Inferior parietal cortex (tissue), 1 donor: ENCODE measurements around the gene PDRG1.
"Not testable (repeated sequence)": the region's sequence is repeated elsewhere in the genome, so short reads cannot be mapped to it uniquely, and the experiment has no call there.

Experiments used
- DNase-seq: peaks from one replicate; pipeline ENCODE4 v3.0.0-alpha.2; 2016; ENCODE audit errors: extremely low spot score

PDRG1 gene

DNA sequence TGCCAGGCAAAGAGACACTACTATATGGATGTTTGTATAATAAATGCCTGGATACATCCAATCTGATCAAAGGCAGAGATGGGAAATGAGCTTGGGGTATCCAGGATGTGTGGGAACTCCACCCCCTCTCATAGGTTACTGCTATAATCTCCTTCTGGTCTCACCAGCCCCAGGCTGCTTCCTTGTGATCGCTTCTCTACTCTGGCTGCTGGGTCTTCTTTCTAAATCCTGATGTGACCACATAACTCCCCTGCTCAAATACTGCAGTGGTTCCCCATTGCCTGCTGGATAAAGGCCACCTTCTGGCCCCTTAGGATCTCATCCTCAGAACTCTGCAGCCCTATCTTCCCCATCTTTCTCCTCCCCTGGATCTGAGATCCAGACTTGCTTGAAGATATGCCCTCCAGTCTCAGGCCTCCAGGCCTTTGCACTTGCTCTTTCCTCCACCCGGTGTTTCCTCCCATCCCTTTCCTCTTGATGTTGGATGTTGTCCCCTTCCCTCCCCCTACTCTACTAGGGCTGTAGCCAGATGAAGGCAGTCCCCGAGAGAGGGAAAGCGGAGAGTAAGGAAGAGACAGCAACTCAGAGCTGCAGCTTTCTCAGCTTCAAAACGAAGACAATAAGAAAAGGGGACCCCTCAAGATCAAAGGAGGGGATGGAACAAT, 15.3 kb upstream of the PDRG1 start:
- DNase-seq, result no peak

DNA sequence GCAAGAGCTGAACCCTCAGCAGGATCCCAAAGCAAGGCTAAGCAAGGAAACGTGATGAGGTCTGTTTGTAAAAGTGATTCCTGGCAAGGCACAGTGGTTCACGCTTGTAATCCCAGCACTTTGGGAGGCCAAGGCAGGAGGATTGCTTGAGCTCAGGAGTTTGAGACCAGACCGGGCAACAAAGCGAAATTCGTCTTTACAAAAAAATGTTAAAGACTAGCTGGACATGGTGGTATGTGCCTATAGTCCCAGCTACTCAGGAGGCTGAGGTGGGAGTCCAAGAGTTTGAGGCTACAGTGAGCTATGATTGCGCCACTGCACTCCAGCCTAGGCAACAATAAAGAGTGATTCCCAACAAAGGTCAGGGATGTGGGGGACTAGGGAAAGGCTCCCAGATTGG, 12.0 kb upstream of the PDRG1 start:
- DNase-seq, result no peak

DNA sequence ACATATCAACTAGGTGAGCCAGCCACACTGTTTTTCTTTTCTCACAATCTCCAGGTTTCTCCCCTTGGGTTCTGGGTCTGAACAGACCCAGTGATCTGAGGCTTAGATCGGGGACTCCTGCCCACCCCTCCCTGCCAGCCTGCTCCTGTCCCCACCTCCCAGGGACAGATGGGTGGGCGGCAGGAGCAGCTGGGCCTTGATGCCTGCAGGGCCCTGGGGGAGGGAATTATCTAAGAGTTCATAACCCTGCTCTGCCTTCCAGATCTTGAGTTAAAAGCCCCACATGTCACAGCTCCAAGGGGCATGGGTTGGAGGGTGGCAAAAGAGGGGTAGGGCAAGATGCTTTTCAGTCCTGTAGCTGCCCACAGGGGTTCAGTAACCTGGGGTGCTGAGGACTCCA, 10.9 kb upstream of the PDRG1 start:
- DNase-seq, result no peak

DNA sequence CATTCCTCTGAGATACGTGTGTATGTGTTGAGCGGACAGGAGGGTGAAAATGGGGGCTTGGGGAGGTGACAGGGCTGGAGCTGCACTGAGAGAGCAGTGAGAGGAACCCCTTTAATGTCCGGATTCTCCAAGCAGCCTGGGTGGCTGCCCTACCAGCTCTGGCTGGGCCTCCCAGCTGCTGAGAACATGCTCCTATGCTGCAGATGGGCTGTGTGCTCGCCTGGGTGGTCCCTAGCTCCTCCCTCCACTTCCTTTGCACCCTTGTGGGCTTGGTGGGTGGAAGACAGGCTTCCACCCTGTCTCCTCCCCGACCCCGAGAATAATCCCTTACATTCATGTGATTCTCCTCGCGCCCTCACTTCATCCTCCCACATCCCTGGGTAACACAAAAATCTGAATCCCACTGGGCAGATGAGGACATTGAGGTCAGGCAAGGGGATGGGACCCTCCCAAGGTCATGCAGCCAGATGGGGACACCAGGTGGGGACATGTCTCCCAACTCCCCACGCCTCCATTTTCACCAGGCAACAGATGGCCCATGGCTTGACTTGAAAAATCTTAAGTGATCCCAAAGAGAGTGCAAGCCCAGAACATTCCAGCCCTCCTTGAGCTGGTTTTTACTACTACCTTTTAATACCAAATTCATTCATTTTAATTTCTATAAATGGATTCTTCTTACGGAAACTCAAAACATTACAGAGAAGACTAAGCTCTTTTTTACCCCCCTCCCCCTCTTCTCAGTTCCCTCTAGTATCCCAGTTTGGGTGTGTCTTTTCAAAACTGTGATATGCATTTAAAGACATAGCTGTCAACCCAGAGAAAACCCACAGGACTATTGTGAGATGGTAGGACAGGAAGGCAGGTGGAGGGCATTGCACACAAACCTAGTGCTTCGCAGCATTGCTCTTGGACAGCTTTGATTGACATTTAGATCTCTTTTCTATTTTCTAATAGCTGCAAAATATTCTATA, 5.0 kb upstream of the PDRG1 start:
- no peak for DNase-seq

DNA sequence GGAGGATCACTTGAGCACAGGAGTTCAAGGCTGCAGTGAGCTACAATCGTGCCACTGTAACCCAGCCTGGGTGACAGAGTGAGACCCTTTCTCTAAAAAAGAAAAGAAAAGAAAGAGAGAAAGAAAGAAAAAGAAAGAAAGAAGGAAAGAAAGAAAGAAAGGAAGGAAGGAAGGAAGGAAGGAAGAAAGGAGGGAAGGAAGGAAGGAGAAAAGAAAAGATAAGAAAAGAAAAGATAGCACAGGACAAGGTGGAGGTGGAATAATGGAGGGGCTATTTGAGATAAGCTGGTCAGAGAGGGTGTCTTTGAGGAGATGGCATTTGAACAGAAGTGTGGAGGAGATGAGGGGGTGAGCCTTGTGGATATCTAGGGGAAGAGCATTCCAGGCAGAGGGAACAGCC, 2.7 kb upstream of the PDRG1 start:
- no peak for DNase-seq

DNA sequence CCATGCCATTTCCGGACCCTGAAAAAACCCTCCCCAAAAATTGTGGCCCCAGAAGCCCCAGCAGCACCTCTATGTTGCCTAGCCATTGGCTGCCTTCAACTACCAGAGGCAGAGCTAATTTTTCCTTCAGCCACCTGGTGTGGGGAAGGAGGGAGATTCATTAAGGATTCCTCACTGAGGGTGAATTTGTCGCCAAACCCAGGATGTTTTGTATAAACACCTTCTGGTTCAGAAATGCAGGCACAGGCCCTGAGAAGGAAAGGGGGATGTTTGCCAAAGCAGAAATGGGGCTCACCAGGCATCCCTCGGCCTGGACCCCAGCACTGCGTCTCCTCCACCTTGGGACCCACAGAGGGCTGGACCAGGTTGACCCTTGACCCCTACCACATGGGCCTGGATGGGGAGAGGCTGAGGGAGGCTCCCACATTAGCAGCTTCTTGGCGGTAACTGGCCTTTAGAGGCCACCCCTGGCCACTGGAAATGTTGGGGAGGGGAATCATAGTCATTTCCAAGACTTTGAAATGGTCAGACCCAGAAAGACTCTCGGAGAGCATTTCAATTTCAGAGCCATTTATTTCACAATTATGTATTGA, 1.8 kb upstream of the PDRG1 start:
- DNase-seq, result no peak

DNA sequence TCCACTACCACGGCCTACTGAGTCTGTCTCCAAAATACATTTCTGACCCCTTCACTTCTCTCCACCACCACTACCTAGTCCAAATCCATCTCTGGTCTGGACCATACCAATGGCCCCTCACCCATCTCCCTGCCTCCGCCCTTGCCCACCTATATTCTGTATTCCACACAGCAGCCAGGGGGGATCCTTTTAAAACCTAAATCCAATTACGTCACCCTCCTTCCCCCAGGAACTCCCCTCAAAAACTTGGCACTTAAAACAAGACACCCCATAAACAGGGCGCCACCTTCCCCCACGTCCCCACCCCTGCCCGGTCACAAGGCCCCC, 680 bp downstream of the PDRG1 start:
- no peak for DNase-seq

DNA sequence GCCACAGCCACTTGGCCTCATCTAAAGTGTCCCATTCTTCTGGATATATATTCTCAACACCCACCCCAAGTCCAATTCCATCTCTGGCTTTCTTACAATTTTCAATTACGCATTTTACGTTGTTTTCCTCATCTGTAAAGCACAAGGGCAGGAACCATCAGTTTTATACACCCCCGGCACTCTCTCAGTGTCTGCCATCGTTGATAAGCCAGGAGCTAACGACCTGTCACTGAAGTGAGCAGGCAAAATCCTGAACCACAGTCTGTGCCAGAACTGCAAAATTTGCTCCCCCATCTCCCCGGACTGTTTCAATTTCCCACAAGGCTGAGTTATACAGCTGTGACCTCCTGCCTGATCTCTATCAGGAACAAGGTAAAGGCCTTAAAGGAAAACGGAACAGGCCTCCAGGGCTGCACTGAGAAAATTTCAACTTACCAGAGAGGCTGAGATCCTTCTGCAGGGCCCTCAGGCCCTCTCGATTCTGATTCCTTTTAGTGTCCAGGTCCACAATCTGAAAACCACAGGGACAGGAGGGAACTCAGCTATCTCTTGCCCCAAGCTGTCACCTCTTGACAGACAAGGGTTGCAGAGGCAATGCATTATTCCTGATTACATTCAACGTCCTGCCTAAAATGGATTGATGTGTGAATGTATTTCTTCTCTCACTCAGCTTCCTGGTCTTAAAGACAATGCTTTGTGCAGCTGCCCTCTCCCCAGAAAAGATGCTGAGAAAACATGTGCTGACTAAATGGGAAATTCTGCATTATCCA, 1.8 kb downstream of the PDRG1 start:
- DNase-seq, result no peak

DNA sequence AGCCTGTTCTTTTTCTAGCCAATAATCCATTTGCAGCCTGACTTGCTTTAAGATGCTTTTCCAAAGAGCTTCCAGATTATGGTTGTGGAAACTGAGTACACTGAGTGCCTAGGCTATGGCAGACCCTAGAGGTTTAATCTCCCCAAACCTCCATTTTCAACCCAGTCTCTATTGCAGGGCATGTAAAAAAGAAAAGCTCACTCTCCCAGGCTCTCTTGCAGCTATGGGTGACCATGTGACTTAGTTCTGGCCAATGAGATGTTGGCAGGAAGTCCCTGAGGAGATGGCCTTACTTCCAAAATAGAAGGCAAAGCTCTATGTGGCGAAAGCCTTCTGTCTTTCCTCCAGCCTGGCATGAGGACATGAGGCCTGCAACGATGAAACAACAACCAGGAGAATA, 3.8 kb downstream of the PDRG1 start:
- DNase-seq, result no peak

DNA sequence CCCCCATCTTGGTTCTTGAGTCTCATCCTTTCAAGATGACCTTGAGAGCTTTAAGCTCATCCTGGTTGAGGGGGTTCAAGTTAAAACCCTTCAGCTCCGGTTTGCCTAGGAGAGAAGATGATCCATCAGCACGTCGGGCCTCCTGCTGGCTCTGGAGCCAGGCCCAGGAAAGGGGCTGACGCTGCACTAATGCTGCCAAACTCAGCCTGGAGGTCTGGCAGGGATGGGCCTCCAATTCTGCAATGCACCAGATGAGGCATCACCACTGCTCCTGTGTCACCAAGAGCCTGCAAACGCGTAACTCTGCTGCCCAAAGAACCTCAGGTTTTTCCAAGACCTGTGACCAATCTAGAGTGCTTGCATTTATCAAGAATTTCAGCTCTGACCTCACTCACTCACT, 6.1 kb downstream of the PDRG1 start:
- peak; percentile 15 for DNase-seq

DNA sequence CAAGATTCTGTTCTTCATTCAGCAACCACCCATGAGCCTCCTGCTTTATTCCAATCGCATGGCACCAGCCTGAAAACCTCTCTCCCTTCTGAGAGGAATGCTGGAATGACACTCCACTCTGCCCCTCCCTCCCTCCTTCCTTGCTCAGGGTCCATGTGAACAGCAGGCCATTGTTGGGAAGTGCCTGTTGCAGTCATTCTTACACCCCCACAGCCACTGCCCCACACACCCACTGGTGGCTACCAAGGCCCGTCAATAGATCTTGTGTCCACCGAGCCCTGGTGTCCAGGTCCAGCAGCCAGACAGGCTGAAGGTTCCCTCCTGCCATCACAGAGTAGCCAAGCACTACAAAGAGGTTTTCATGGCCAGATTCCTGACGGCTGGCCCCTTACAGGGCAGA, 6.5 kb downstream of the PDRG1 start:
- no peak for DNase-seq

DNA sequence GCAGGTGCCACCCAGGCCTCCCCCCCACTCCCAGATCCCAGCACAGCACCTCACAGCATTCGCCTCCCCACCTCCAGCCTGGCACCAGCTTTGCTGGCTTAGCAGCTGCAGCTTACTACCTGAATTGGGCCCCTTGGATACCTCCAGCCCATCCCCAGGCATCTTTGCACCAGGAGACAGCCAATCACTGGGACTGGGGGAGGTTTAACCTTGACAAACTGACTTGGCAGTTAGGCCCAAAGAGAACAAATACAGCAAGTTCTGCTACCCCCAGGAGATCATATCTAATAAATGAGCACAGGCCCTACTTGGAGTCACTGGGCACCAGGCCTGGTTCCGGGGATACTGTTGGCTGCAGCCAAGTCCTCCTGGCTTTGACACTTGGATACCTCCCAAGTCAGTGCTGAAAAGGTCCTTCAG, 8.8 kb downstream of the PDRG1 start:
- no peak for DNase-seq

DNA sequence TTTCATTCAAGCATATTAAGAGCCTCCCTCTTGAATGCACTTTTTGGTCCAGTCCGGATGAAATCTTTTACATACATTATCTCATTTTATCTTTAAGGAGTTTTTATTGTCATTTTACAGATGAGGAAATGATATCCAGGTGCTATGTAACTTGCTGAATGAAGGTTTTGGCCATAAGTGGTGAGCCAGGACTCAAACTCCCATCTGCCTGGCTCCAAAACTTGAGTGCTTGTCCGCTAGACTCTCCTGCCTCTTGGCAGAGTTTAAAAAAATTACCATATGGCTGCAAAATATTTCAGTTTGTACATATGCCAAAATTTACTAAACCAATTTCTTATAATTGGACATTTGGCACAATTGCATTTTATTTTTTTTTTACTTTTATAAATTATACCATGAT, 12.2 kb downstream of the PDRG1 start:
- DNase-seq, result no peak

DNA sequence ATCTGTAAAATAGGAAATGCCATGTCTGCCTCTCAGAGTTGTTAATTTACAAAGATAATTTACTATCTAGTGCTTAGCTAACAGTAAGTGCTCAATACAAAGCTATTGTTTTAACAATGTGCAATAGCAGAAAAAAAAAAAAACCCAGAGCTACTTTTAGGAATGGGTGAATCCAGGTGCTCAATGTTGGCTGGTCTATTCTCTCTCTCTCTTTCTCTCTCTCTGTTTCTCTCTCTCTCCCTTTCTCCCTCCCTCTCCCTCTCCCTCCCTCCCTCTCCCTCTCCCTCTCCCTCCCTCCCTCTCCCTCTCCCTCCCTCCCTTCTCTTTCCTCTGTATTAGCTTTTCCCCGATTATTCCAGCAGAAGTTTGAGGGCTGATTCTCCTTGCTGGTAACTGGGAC, 14.0 kb downstream of the PDRG1 start:
- DNase-seq, result no peak

DNA sequence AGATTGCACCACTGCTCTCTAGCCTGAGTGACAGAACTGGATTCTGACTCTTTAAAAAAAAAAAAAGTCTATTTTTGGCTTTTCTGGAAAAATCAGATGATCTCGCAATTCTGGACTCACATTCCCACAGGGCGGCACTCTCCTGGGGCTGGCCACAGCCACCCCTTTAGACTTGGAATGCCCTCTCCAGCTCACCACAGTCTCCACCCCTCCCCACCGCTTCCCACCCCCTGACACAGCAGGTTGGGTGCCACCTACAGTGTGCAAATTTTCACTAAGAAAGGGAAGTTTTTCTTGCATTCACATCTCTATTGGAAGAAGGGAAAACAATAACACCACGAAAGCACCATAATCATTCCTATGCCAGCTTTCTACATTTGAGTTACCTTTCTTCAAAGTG, 15.4 kb downstream of the PDRG1 start:
- no peak for DNase-seq

DNA sequence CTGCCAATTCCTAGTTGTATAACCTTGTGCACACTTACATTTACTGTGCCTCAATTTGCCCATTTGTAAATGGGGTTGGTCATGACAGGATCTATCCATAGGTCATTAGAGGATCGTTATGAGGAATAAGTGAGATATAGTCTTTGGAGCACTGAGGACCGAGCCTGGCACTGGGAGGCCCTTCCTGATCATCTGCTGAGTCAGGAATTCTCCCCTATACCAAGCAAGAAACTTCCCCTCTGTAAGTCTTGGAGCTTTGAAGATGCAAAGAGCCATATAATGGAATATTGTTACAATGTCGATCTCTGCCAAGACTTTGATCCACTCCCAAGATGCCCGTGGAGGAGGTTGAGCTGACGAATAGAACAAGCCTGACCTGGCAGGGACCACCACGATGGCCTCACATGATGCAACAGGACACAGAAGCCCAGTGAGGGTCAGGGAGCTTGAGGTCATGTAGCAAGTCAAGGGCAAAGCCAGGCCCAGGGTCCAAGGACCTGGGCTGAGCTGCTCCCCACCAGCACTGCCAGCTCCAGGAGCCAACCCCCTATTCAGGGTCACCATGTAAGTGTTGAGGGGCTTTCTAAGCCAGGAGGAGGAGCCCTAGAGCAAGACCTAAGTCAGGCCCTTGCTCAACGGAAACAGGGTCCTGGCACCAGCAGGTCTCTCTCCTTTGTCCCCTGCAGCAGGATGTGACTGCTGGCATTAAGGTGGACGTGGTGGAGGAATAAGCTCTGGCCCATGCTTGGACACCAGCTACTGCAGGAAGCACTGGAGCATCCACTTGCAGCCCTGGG, 16.7 kb downstream of the PDRG1 start:
- no peak for DNase-seq

DNA sequence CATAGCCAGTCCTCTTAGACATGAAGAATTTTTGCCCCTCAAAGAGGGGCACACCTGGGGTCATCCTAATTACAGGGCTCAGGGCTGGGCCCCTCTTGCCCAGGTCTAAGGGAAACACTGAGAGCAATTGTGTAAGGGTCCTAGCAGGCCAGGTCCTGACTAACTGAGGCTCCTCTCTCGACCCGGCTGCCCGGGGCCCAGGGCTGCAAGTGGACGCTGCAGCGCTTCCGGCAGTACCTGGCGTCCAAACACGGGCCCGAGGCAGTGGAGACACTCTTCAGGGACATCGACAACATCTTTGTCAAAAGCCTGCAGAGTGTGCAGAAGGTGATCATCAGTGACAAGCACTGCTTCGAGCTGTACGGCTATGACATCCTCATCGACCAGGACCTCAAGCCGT, 17.4 kb downstream of the PDRG1 start:
- DNase-seq, result no peak

DNA sequence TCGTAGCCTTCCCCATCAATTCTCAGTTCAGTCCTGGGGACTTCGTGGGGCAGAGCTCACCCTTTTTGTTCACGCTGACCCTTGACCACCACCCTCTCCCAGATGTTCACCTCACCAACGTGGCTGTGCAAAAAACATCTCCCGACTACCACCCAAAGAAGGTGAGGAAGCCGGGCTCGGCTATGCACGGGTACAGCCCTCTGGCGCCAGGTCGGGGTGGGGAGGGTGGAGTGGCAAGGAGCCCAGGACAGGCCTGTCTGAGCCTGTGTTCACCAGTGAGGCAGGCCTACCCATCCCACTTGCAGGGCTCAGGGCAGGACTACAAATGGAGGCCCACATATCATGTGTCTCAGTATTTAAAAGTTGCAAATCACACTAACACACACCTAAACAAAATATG, 18.1 kb downstream of the PDRG1 start:
- no peak for DNase-seq

DNA sequence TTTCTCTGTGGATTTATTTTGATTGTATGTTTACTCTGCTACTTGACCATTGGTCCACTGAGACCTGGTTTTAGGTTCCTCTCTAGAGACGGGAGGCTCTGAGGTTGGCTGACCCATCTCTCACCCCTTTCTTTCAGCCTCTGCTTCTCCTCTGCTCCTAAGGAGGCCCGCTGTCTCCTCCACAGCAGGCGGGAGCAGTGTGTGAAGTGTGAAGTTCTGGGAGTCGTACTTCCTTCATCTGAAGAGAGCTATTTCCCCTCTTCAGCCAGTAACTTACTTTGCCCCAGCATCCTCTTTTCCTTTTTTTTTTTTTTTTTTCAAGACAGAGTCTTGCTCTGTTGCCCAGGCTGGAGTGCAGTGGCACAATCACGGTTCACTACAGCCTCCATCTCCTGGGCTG, 21.1 kb downstream of the PDRG1 start:
- DNase-seq, result no peak

DNA sequence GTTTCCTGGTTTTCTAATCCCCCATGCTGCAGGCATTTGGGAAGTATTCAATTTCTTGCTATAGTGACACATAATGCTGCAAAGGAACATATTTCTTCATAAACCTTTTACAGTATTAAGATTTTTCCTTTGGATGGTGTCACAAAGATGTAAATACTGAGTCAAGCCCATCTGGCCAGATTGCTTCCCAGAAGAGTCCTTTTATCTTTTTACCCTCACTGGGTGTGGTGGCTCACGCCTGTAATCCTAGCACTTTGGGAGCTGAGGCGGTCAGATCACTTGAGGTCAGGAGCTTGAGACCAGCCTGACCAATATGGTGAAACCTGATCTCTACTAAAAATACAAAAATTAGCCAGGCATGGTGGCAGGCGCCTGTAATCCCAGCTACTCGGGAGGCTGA, 22.2 kb downstream of the PDRG1 start:
- DNase-seq, result not testable (repeated sequence)

DNA sequence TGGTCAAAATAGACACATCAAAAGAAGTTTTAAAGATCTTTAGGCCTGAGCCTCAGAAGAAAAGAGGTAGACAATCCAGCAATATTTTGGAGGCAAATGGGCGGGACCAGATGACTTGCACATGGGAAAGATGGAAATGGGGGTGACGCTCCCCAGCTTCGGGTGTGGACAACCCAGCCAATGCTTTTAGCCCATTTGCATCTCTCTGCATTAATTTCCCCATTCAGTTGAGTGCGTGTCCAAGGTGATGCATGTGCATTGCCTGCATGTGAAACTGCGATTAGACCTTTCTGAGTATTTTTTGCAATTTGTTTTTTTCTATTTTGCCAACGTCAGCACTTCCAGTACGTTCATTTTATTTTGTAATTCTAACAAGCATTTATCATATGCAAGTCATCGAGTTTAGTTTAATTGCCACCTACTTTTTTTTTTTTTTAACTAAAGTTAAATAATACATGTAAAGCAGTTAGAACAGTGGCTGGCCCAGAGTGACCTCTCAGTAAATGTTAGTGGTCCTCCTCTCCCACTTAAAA, 24.2 kb downstream of the PDRG1 start:
- no peak for DNase-seq
